Esophagus muscularis mucosa (tissue), 4 donors: ENCODE measurements around the gene AGTR1. TPM values are rescaled to one million over a fixed set of nuclear protein-coding genes. Genes with fewer than 3 reads are reported as not detected.
"Not testable (repeated sequence)": the region's sequence is repeated elsewhere in the genome, so short reads cannot be mapped to it uniquely, and the experiment has no call there.

Source experiments
- DNase-seq: peaks from one replicate; pipeline ENCODE4 v3.0.0-alpha.2; 2017; ENCODE audit errors: extremely low spot score
- H3K27ac ChIP-seq, 4 donors: fragments of 200-600 bp; sonication (generic); replicated peaks in 1 of 4; 1 replicate in 3 of 4; 2 replicates in 1 of 4; pipeline ENCODE4 v1.5.1; 2016 to 2019; ENCODE audit warnings: mild to moderate bottlenecking in 1 of 4
- H3K27me3 ChIP-seq, 4 donors: fragments of 200-600 bp; sonication (generic); one replicate each; pipeline versions ENCODE4 v1.5.1 to v1.6.0; 2016 to 2019
- H3K36me3 ChIP-seq, 4 donors: fragments of 200-600 bp; sonication (generic); one replicate each; pipeline ENCODE4 v1.5.1; 2016 to 2019
- H3K4me1 ChIP-seq, 4 donors: fragments of 200-600 bp; sonication (generic); one replicate each; pipeline ENCODE4 v1.5.1; 2016 to 2019
- H3K4me3 ChIP-seq, 4 donors: fragments of 200-600 bp; sonication (generic); 1 replicate in 2 of 4; 2 replicates in 2 of 4; pipeline ENCODE4 v1.5.1; 2016 to 2019; ENCODE audit warnings: mild to moderate bottlenecking in 4 of 4, moderate library complexity in 1 of 4
- H3K9me3 ChIP-seq, 4 donors: fragments of 200-600 bp; sonication (generic); 1 replicate in 3 of 4; 2 replicates in 1 of 4; pipeline ENCODE4 v1.5.1; 2016 to 2019
- EP300 ChIP-seq: sonication (generic); formaldehyde crosslinking; IDR thresholded peaks from one replicate; pipeline ENCODE4 v1.6.1; 2017; ENCODE audit warnings: antibody characterized with exemption
- POLR2A ChIP-seq: fragments of 450-650 bp; IDR thresholded peaks from one replicate; pipeline ENCODE4 v1.6.1; 2017; ENCODE audit warnings: antibody characterized with exemption, moderate library complexity, mild to moderate bottlenecking, low read depth
- POLR2AphosphoS5 ChIP-seq, 2 donors: sonication (generic); formaldehyde crosslinking; IDR thresholded peaks; one replicate each; pipeline ENCODE4 v1.6.1; 2017; ENCODE audit warnings: antibody characterized with exemption in 2 of 2
- WGBS: methylation state at CpG from one replicate; pipeline ENCODE4 v1.1.5; 2018; 5-methylcytosine and 5-hydroxymethylcytosine counted together
- intact Hi-C: fragments of 100-400 bp; cut with DNase I; formaldehyde crosslinking; loops from one replicate; pipeline ENCODE4 v1.15.1; 2023
- total RNA-seq, 4 donors: library from RNA; depleted of rRNA; stranded (reverse); fragments of >200 nt; gene quantifications; one replicate each; pipeline versions ENCODE4 v1.1.0 to v1.2.1, GENCODE V29; 2016
- TF ChIP-seq, protein P1 (sequence below), 3 experiments: fragments of 200-600 bp in 2 of 3; fragments of 450-650 bp in 1 of 3; sonication (generic) in 2 of 3; IDR thresholded peaks; one replicate each; pipeline ENCODE4 v1.5.1; 2017 to 2019; ENCODE audit warnings: antibody characterized with exemption in 3 of 3, mild to moderate bottlenecking in 2 of 3, moderate library complexity in 1 of 3

The AGTR1 gene
- total RNA-seq, 4 donors from 2014 or later: 11.3 to 17.4 (median 14.4) TPM

DNA sequence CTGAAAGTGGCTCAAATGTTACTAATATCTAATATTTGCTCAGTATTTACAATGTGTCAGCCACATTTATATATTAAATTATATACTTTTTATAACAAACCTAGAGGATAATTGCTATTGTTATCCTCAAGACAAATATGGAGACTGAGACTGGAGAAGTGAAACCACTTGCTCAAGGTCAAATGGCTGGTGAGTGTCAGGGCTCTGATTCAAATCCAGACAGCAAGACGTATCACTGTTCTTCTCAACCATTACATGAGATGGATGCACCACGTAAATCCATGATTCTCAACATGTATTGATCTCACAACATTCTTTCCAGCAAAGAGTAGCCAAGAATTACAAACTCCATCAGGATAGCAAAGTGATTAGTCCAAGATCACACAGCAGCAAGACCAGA lies 76.1 kb downstream of the AGTR1 start:
- H3K4me1 ChIP-seq: no peaks in the 10 kb centered on the region
- no peak for TF ChIP-seq POLR2AphosphoS5 (IDR thresholded peaks at IDR 0.05)
- no peak for TF ChIP-seq POLR2A
- TF ChIP-seq, protein P1, sequence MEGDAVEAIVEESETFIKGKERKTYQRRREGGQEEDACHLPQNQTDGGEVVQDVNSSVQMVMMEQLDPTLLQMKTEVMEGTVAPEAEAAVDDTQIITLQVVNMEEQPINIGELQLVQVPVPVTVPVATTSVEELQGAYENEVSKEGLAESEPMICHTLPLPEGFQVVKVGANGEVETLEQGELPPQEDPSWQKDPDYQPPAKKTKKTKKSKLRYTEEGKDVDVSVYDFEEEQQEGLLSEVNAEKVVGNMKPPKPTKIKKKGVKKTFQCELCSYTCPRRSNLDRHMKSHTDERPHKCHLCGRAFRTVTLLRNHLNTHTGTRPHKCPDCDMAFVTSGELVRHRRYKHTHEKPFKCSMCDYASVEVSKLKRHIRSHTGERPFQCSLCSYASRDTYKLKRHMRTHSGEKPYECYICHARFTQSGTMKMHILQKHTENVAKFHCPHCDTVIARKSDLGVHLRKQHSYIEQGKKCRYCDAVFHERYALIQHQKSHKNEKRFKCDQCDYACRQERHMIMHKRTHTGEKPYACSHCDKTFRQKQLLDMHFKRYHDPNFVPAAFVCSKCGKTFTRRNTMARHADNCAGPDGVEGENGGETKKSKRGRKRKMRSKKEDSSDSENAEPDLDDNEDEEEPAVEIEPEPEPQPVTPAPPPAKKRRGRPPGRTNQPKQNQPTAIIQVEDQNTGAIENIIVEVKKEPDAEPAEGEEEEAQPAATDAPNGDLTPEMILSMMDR (IDR thresholded peaks at IDR 0.05): no peak
- no peak for TF ChIP-seq EP300
- 64% methylated on average over 2 of the region's 2 CpGs for WGBS
- no peaks in the 10 kb centered on the region for H3K36me3 ChIP-seq
- DNase-seq: no peak
- intact Hi-C loops: no loop called here
- no peak overlapping the region for H3K4me3 ChIP-seq
- H3K27ac ChIP-seq: no peak overlapping the region
- H3K9me3 ChIP-seq: peaks cover 0 to 5% (median 0%) of the 10 kb centered on the region in 4 donors
- H3K27me3 ChIP-seq: no peaks in the 10 kb centered on the region

DNA sequence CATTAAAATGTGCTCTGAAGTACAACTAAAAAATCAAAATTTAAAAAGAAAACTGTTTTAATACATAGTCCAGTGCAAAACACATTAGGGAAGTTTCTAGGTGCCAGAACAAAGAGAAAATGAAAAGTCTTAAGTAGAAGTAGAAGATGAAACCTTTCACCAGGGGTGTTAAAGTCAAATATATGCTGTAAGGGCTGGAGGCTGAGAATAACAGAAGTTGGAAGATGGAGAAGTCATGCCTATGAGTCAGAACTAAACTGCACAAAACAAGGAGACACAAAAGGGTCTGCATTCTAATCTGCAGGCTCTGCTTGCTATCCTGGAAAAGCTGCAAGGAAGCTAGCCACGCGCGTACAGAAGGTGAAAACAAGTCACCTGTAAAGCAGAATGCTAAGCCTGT lies 81.2 kb downstream of the AGTR1 start:
- WGBS: 97% methylated on average over 3 of the region's 3 CpGs
- no peak for TF ChIP-seq EP300
- no peak for TF ChIP-seq POLR2AphosphoS5 (IDR thresholded peaks at IDR 0.05)
- TF ChIP-seq POLR2A: no peak
- TF ChIP-seq, protein P1 (IDR thresholded peaks at IDR 0.05): no peak
- DNase-seq: no peak
- H3K4me1 ChIP-seq: no peaks in the 10 kb centered on the region
- no peaks in the 10 kb centered on the region for H3K9me3 ChIP-seq
- H3K36me3 ChIP-seq: no peaks in the 10 kb centered on the region
- intact Hi-C loops: no loop called here
- no peak overlapping the region for H3K27ac ChIP-seq
- H3K27me3 ChIP-seq: no peaks in the 10 kb centered on the region
- H3K4me3 ChIP-seq: no peak overlapping the region

DNA sequence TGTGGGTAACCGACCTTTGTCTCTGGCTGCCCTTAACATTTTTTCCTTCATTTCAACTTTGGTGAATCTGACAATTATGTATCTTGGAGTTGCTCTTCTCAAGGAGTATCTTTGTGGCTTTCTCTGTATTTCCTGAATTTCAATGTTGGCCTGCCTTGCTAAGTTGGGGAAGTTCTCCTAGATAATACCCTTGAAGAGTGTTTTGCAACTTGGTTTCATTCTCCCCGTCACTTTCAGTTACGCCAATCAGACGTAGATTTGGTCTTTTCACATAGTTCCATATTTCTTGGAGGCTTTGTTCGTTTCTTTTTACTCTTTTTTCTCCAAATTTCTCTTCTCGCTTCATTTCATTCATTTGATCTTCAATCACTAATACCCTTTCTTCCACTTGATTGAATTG lies 87.3 kb downstream of the AGTR1 start:
- DNase-seq, H3K27me3 ChIP-seq, H3K27ac ChIP-seq, H3K36me3 ChIP-seq, H3K9me3 ChIP-seq, H3K4me3 ChIP-seq, H3K4me1 ChIP-seq, intact Hi-C loops: not testable (repeated sequence)
- WGBS: 83% methylated on average over 6 of the region's 6 CpGs

DNA sequence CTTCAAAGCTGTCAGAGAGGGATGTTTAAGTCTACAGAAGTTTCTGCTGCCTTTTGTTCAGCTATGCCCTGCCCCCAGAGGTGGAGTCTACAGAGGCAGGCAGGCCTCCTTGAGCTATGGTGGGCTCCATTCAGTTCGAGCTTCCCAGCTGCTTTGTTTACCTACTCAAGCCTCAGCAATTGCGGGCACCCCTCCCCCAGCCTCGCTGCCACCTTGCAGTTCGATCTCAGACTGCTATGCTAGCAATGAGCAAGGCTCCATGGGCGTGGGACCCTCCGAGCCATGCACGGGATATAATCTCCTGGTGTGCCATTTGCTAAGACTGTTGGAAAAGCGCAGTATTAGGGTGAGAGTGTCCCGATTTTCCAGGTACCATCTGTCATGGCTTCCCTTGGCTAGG lies 88.5 kb downstream of the AGTR1 start:
- intact Hi-C loops: not testable (repeated sequence)
- WGBS: 93% methylated on average over 9 of the region's 9 CpGs

DNA sequence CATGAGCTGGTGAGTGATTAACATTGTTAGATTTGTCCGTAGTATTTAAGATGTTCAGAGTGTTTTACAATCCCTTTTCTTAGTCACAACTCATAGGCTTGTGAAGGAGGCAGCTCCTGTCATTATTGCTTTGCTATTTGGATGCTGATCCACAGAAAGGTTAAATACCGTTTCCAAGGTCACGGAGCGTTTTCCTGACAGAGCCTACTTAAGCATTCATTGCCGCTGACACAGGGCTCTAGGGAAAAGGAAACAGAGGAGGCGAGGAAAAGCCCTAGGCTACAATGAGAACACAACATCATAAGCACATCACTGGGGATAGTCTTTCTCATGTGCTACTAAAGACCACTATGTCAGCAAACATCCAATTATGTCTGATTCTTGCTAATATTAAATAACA lies 91.4 kb downstream of the AGTR1 start:
- DNase-seq: no peak
- Histone ChIP-seq H3K36me3 (no peaks in the 10 kb centered on the region), H3K27me3 (no peaks in the 10 kb centered on the region), H3K4me1 (peaks cover 0 to 9% (median 4%) of the 10 kb centered on the region in 4 donors), H3K4me3 (no peak overlapping the region), H3K9me3 (peaks cover 0 to 7% (median 0%) of the 10 kb centered on the region in 4 donors), H3K27ac (no peak overlapping the region)
- 62% methylated on average over 5 of the region's 6 CpGs for WGBS
- intact Hi-C loops: no loop called here
- TF ChIP-seq, protein P1 (IDR thresholded peaks at IDR 0.05): no peak
- no peak for TF ChIP-seq POLR2AphosphoS5 (IDR thresholded peaks at IDR 0.05)
- no peak for TF ChIP-seq EP300
- TF ChIP-seq POLR2A: no peak

More for the DNA sequence above, 88.5 kb downstream of the AGTR1 start:
- DNase-seq, H3K27ac ChIP-seq, H3K4me3 ChIP-seq, H3K4me1 ChIP-seq, H3K9me3 ChIP-seq, H3K36me3 ChIP-seq, H3K27me3 ChIP-seq: not testable (repeated sequence)

DNA sequence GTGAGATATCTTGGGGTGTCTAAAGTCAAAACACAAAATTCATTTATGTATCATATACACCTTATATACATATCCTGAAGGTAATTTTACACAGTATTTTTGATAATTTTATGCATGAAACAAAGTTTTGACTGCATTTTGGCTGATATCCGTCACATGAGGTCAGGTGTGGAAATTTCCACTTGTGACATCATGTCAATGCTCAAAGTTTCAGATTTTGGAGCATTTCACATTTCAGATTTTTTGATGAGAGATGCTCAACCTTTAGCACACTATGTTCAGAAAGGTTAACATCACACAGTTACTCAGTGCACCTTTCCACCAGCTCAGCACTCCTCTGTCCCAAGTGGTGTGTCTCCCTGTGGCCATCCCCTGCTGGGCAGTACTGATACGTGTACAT lies 92.2 kb downstream of the AGTR1 start:
- DNase-seq: no peak
- no peak overlapping the region for H3K27ac ChIP-seq
- TF ChIP-seq POLR2AphosphoS5 (IDR thresholded peaks at IDR 0.05) (no peak), POLR2A (no peak), EP300 (no peak)
- TF ChIP-seq, protein P1 (IDR thresholded peaks at IDR 0.05): no peak
- H3K4me3 ChIP-seq: no peak overlapping the region
- no peaks in the 10 kb centered on the region for H3K36me3 ChIP-seq
- peaks cover 0 to 9% (median 4%) of the 10 kb centered on the region in 4 donors for H3K4me1 ChIP-seq
- intact Hi-C loops: no loop called here
- 77% methylated on average over 2 of the region's 2 CpGs for WGBS
- H3K9me3 ChIP-seq: peaks cover 0 to 7% (median 0%) of the 10 kb centered on the region in 4 donors
- H3K27me3 ChIP-seq: no peaks in the 10 kb centered on the region
